Endothelial cell of umbilical vein (primary cell): ENCODE results near the gene LAMB2. TPM values are rescaled to one million over a fixed set of nuclear protein-coding genes. Genes with fewer than 3 reads are reported as not detected.

Experiments
- Bru-seq: library from RNA; stranded (reverse); fragments of 400-500 nt; gene quantifications from one replicate; lab custom pipeline; 2021; lab: Mats Ljungman, UMichigan
- BruChase-seq, 2 experiments: library from RNA; stranded (reverse); fragments of 400-500 nt; gene quantifications; one replicate each; lab custom pipeline; 2021; lab: Mats Ljungman, UMichigan
- BruUV-seq: library from RNA; stranded (reverse); fragments of 400-500 nt; replicated peaks from 2 replicates; lab custom pipeline; 2021; lab: Mats Ljungman, UMichigan
- CTCF ChIA-PET: fragments of 300-600, 350-600 bp; sonication (Branson Sonifier 250); formaldehyde crosslinking; loops from one replicate; lab custom pipeline; 2021; ENCODE audit warnings: antibody characterized with exemption, inconsistent platforms; lab: Charles Lee
- POLR2A ChIA-PET: fragments of 300-600, 350-600 bp; sonication (Branson Sonifier 250); formaldehyde crosslinking; loops from one replicate; lab custom pipeline; 2021; ENCODE audit warnings: antibody characterized with exemption, inconsistent platforms; lab: Charles Lee
- DNase-seq: peaks from one replicate; pipeline ENCODE4 v3.0.0-alpha.2; 2011; ENCODE audit warnings: low read depth, low spot score
- FAIRE-seq: peaks from 2 replicates; lab custom pipeline; 2011; peaks lifted over from hg19 to GRCh38; lab: Jason Lieb, UNC
- H2AFZ ChIP-seq: 2 replicates; pipeline ENCODE4 v1.6.0; 2012; ENCODE audit warnings: low read depth, low read length, control low read depth, inconsistent platforms
- H3K27ac ChIP-seq: 2 replicates; pipeline ENCODE4 v1.5.1; 2011; ENCODE audit warnings: low read depth, mild to moderate bottlenecking, control low read depth, low read length, moderate library complexity; ENCODE audit not compliant: insufficient read depth
- H3K27me3 ChIP-seq, 2 experiments: 2 replicates each; pipeline versions ENCODE4 v1.6.0 to v1.6.1; 2011; ENCODE audit warnings: low read length in 2 of 2, mixed read lengths in 1 of 2; ENCODE audit not compliant: control insufficient read depth in 2 of 2, insufficient read depth in 2 of 2
- H3K36me3 ChIP-seq, 2 experiments: 2 replicates in 1 of 2; 3 replicates in 1 of 2; pipeline ENCODE4 v1.5.1; 2011; ENCODE audit warnings: low read length in 2 of 2, mild to moderate bottlenecking in 1 of 2, moderate library complexity in 1 of 2; ENCODE audit not compliant: control insufficient read depth in 2 of 2, insufficient read depth in 2 of 2; ENCODE audit errors: extremely low read depth in 1 of 2
- H3K4me1 ChIP-seq: 3 replicates; pipeline ENCODE4 v1.5.1; 2011; ENCODE audit warnings: mild to moderate bottlenecking, low read length; ENCODE audit not compliant: control insufficient read depth, insufficient read depth; ENCODE audit errors: extremely low read depth
- H3K4me2 ChIP-seq: 2 replicates; pipeline ENCODE4 v1.6.1; 2011; ENCODE audit warnings: low read length, control low read depth, mixed read lengths; ENCODE audit not compliant: insufficient read depth
- H3K4me3 ChIP-seq, 3 experiments: fragments of 200-600 bp in 1 of 3; sonication (generic), shearing (Covaris generic) in 1 of 3; replicated peaks in 1 of 3; 2 replicates each; pipeline ENCODE4 v1.5.1; 2011 to 2016; ENCODE audit warnings: control low read depth in 3 of 3, low read length in 3 of 3, mild to moderate bottlenecking in 2 of 3, inconsistent platforms in 1 of 3, low read depth in 1 of 3, moderate library complexity in 1 of 3; ENCODE audit not compliant: insufficient read depth in 1 of 3
- H3K79me2 ChIP-seq: 2 replicates; pipeline ENCODE4 v1.6.0; 2012; ENCODE audit warnings: low read length, inconsistent platforms; ENCODE audit not compliant: control insufficient read depth, insufficient read depth
- H3K9ac ChIP-seq: replicated peaks from 2 replicates; pipeline ENCODE3; 2011; ENCODE audit warnings: low read length, control low read depth; ENCODE audit not compliant: insufficient read depth; ENCODE audit errors: extremely low read depth
- H3K9me1 ChIP-seq: replicated peaks from 3 replicates; pipeline ENCODE4 v1.6.0; 2011; ENCODE audit warnings: mild to moderate bottlenecking, low read length; ENCODE audit not compliant: control insufficient read depth, insufficient read depth; ENCODE audit errors: extremely low read depth
- H3K9me3 ChIP-seq: replicated peaks from 2 replicates; pipeline ENCODE4 v1.5.1; 2012; ENCODE audit warnings: low read length, inconsistent platforms; ENCODE audit not compliant: control insufficient read depth, insufficient read depth
- H4K20me1 ChIP-seq: replicated peaks from 2 replicates; pipeline ENCODE3; 2011; ENCODE audit warnings: mild to moderate bottlenecking, low read length; ENCODE audit not compliant: control insufficient read depth, insufficient read depth; ENCODE audit errors: extremely low read depth
- CTCF ChIP-seq, 2 donors: IDR thresholded peaks; 1 replicate in 1 of 2; 2 replicates in 1 of 2; pipeline ENCODE4 v1.5.1; 2011; ENCODE audit warnings: low read length in 2 of 2, mild to moderate bottlenecking in 2 of 2, moderate library complexity in 2 of 2, control low read depth in 1 of 2, inconsistent platforms in 1 of 2, low read depth in 1 of 2; ENCODE audit not compliant: insufficient read depth in 1 of 2; ENCODE audit errors: extremely low read depth in 1 of 2
- FOS ChIP-seq: IDR thresholded peaks from 2 replicates; pipeline ENCODE4 v1.6.1; 2011; ENCODE audit warnings: mild to moderate bottlenecking, low read length, moderate library complexity, borderline replicate concordance; ENCODE audit not compliant: insufficient read depth
- POLR2A ChIP-seq: IDR thresholded peaks from 2 replicates; pipeline ENCODE4 v1.6.1; 2012; ENCODE audit warnings: low read depth, mild to moderate bottlenecking, control low read depth, low read length
- POLR2AphosphoS5 ChIP-seq: IDR thresholded peaks from 2 replicates; pipeline ENCODE4 v1.6.1; 2012; ENCODE audit warnings: low read depth, mild to moderate bottlenecking, control low read depth, low read length, moderate library complexity; ENCODE audit not compliant: insufficient read depth
- dilution Hi-C: fragments of 300-500 bp; cut with MboI; formaldehyde crosslinking; loops from one replicate; pipeline ENCODE4 v1.15.0; 2019; ENCODE audit warnings: low sequenced_read_pairs; ENCODE audit not compliant: extremely low pct_ligation_motif_present
- intact Hi-C: fragments of 100-400 bp; cut with micrococcal nuclease; formaldehyde crosslinking; loops from one replicate; pipeline ENCODE4 v1.10.0; 2022
- long read RNA-seq: library from polyadenylated mRNA; stranded (forward); transcript quantifications from one replicate; pipeline ENCODE4 v2.0.0, GENCODE V29; 2021
- polyA minus RNA-seq, 3 experiments: library from RNA; depleted of rRNA, polyadenylated mRNA; stranded (reverse); fragments of >200 nt; gene quantifications; 1 replicate in 1 of 3; 2 replicates in 2 of 3; pipeline ENCODE4 v1.2.3, GENCODE V29; 2011
- polyA plus RNA-seq, 4 experiments: library from polyadenylated mRNA; depleted of rRNA in 3 of 4; stranded (reverse) in 3 of 4; unstranded in 1 of 4; fragments of >200 nt; gene quantifications; 2 replicates each; pipeline versions ENCODE4 v1.2.1 to v1.2.3, GENCODE V29; 2011 to 2012; ENCODE audit warnings: missing spikeins in 1 of 4
- total RNA-seq: library from RNA; stranded (reverse); gene quantifications from 2 replicates; pipeline ENCODE4 v1.2.3, GENCODE V29; 2021

LAMB2 gene
- total RNA-seq (374 and 423 TPM in 2 replicates), polyA plus RNA-seq (744 and 764 TPM in 2 replicates), polyA minus RNA-seq (1,085 and 1,182 TPM in 2 replicates), Bru-seq, nascent RNA (percentile 69 among the genes with signal in this experiment), BruChase-seq, experiment 1, labeled RNA remaining after a 6-hour chase (percentile 97 among the genes with signal in this experiment), BruChase-seq, experiment 2, labeled RNA remaining after a 2-hour chase (percentile 94 among the genes with signal in this experiment)
- polyA plus RNA-seq (2011; cell fraction: cytosol; rRNA removed) = 276 and 317 TPM in 2 replicates
- 2,834 and 3,705 TPM in 2 replicates for polyA plus RNA-seq (2011; cell fraction: nucleus; rRNA removed)
- 291 and 300 TPM in 2 replicates for polyA plus RNA-seq (2012)
- 1.6 TPM for polyA minus RNA-seq (2011; cell fraction: cytosol; rRNA and poly(A)+ RNA removed)
- 489 and 637 TPM in 2 replicates for polyA minus RNA-seq (2011; cell fraction: nucleus; rRNA and poly(A)+ RNA removed)
- long read RNA-seq, full-length matches to known transcripts = 104 of 241 reads
- long read RNA-seq, partial matches to known transcripts = 93 of 241 reads
- long read RNA-seq, other reads (novel, unspliced or antisense) = 44 of 241 reads

DNA sequence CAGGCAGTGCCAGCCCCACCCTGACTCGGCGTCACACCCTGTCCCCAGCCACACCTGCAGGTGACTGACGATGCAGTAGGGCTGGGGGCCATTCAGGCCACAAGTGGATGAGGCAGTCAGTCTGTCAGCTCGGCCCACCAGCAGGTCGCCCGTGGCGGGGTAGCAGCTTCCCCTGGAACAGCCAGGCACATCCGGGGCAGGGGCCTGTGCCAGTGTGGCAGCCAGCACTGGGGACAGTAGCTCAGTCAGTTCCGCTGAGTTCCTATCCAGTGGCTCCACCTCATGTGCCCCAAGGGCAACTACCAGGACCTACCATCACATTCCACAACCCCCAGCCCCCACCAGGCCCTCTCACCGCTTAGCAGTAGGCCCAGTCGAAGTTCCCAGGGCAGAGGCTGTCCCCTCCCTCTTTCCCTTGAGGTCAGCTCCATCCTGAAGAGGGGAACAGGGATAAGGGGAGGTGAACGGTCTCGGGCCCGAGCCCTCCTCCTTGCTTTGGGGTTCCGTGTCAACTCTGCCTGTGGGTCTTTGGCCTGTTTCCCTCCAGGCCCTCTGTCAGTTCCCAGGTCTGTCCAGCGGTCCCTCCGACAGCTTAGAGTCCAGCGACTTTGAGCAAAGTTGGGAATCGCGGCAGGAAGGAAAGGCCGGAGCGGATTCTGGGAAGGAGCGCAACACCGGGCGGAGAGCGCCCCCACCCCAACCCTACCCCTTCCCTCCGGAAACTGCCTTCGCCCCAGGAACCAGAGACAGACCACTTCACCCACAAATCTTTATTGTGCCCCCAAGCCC is at the start of gene LAMB2:
LAMB2 (minus strand) TSS at position 614 of the 789 bp plus-strand sequence; CDS start at position 431, 183 bp downstream.
- dilution Hi-C loops (no loop called here), intact Hi-C loops (loop anchor here (1.0 to 2.0 kb wide), 4 partner anchors 12 to 38 kb away; partner anchors contain the start of genes KLHDC8B, QARS1, QRICH1 and USP19)
- H3K27me3 ChIP-seq = no peaks in the 10 kb centered on the region
- BruUV-seq = TSS peak; percentile 75
- H3K4me3 ChIP-seq = peak within 1 kb of the TSS; percentile 58 to 89 (median 83)
- no peaks in the 10 kb centered on the region for H4K20me1 ChIP-seq
- H3K9me1 ChIP-seq = no peaks in the 10 kb centered on the region
- TF ChIP-seq POLR2AphosphoS5 = peak; percentile 58
- peak; percentile 74 for TF ChIP-seq POLR2A
- no peak for TF ChIP-seq FOS
- TF ChIP-seq CTCF (IDR thresholded peaks at IDR 0.05; ENCODE audit: extremely low read depth in 1 of 2, insufficient read depth in 1 of 2, low read depth in 1 of 2, low read length in 2 of 2) = peak in 1 of 2 donors; percentile 42
- H3K27ac ChIP-seq = peak within 1 kb of the TSS; percentile 58
- DNase-seq (peak; percentile 86), FAIRE-seq (no peak)
- peaks cover 25% of the 10 kb centered on the region for H3K79me2 ChIP-seq
- H2AFZ ChIP-seq = peak within 1 kb of the TSS; percentile 94
- peak within 1 kb of the TSS; percentile 72 for H3K4me2 ChIP-seq
- no peaks in the 10 kb centered on the region for H3K9me3 ChIP-seq
- H3K36me3 ChIP-seq = peaks cover 0 to 35% of the 10 kb centered on the region in 2 experiments
- ChIA-PET CTCF (interaction anchor here (0.6 to 3.2 kb wide), 14 partner anchors 10 to 337 kb away, joined by 3 to 19 read pairs (median 4); partner anchors contain the start of genes C3orf62, DAG1, KLHDC8B and QRICH1), POLR2A (interaction anchor here (1.0 kb wide), 1 partner anchor 38 kb away, joined by 9 read pairs; no protein-coding TSS in a partner anchor)
- peaks cover 14% of the 10 kb centered on the region for H3K4me1 ChIP-seq
- peak within 1 kb of the TSS; percentile 72 for H3K9ac ChIP-seq
